ENCODE results near the gene CD70.
"Not testable (repeated sequence)": the region's sequence is repeated elsewhere in the genome, so short reads cannot be mapped to it uniquely, and the experiment has no call there.

Gene CD70, protein sequence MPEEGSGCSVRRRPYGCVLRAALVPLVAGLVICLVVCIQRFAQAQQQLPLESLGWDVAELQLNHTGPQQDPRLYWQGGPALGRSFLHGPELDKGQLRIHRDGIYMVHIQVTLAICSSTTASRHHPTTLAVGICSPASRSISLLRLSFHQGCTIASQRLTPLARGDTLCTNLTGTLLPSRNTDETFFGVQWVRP
- 2.9 to 4.1 reads per million in 2 donors for total RNA-seq

DNA sequence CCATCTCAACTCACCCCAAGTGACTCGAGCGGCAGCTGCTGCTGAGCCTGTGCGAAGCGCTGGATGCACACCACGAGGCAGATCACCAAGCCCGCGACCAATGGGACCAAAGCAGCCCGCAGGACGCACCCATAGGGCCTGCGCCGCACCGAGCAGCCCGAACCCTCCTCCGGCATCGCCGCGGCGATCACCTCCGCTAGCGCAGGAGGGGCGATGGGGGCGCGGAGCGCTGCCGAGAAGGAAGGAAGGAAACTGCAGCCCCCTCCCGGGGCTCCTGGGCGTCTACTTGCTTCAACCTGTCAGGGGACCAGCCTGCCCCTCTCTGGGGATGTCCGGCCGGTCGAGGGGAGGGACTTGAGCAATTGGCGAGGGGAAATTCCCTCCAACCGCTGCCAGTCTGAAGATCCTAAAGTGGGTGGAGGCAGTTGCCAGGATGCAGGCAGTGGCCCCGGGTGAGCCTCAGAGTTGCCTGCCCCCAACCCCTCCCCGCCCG is at the start of gene CD70:
TSS of gene CD70 (minus strand) at position 324 of the 493 bp plus-strand sequence. CDS start at position 176, 148 bp downstream.
- DNase-seq: peak; percentile 28

DNA sequence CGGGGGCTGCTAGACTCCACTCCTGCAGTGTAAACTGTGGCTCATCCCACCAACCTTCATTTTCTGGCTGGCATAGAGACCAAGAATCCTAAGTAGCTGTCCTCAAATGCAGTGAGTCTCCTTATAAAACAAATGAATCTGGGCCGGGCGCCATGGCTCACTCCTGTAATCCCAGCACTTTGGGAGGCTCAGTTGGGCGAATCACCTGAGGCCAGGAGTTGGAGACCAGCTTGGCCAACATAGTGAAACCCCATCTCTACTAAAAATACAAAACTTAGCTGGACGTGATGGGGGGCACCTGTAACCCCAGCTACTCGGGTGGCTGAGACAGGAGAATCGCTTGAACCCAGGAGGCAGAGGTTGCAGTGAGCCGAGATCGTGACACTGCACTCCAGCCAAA is 49.4 kb upstream of the CD70 start:
- not testable (repeated sequence) for DNase-seq

DNA sequence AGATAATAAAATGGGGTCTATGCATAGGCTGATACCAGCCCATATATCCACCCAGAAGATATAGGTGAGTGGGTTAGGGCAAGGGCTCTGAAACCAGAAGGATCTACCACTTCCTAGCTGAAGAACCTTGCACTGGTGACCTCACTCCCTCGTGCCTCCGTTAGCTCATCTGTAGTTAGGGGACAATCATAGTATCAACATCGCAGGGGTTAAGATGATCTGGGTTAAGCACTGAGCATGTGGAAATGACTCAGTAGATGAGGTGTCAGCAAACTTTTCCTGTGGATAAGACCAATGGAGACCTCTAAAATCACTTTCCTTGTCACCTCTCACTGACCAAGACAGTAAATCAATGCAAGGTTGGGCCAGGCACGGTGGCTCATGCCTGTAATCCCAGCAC is 48.5 kb upstream of the CD70 start:
- no peak for DNase-seq

DNA sequence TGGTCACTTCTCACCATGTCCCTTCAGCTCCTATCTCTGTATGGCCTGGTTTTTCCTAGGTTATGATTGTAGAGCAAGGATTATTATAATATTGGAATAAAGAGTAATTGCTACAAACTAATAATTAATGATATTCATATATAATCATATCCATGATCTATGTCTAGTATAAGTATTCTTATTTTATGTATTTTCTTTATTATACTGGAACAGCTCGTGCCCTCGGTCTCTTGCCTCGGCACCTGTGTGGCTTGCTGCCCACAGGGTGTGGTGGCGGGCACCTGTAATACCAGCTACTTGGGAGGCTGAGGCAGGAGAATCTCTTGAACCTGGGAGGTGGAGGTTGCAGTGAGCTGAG is 42.5 kb upstream of the CD70 start:
- not testable (repeated sequence) for DNase-seq

DNA sequence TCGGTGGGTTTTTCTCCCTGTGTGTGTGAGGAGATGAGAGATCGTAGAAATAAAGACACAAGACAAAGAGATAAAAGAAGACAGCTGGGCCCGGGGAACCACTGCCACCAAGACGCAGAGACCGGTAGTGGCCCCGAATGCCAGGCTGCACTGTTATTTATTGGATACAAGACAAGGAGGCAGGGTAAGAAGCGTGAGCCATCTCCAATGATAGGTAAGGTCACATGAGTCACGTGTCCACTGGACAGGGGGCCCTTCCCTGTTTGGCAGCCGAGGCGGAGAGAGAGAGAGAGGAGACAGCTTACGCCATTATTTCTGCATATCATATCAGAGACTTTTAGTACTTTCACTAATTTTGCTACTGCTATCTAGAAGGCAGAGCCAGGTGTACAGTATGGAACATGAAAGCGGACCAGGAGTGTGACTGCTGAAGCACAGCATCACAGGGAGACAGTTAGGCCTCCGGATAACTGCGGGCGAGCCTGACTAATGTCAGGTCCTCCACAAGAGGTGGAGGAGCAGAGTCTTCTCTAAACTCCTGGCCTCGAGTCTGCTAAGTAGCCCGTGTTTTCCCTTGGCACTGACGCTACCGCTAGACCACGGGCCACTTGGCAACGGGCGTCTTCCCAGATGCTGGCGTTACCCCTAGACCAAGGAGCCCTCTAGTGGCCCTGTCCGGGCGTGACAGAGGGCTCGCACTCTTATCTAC is 42.0 kb upstream of the CD70 start:
- DNase-seq: not testable (repeated sequence)

DNA sequence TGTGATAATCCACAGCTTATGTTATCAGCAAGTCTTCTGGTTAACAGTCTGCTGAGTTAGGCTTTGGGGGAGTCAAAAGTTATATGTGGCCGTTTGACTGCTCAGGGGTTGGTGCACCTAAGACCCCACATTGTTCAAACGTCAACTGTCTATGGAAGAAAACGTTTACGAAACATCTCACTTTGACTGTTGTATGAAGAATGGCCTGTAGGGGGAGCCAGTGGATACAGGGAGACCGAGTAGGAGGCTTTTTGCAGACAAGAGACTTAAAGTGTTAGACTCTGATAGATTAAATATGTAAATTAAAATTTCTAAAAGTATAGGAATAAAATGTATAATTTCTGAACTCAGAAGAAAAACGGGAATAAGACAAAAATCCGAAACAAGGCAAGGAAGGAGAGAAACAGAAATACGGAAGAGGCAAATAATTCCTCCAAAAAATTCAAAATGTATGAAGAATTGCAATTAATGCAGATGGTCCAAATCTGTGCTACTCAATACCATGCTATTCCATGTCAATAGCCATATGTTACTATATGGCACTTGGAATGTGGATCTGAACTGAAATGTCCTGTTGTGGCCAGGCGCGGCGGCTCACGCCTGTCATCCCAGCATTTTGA is 41.2 kb upstream of the CD70 start:
- DNase-seq: peak; percentile 79

DNA sequence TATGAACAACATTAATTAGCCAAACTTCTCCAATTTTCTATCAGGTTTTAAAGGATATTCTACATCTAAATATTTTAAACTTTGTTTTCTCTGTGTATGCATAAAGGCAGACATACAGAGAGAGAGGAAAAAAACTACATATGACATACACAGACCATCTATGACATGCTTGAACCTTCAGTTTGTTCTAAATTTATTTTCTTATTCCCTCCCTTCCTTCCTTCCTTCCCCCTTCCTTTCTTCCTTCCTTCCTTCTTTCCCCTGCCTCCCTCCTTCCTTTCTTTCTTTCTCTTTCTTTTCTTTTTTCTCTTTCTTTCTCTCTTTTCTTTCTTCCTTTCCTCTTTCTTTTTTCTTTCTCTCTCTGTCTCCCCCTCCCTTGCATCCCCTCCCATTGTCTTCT is 35.8 kb upstream of the CD70 start:
- no peak for DNase-seq

DNA sequence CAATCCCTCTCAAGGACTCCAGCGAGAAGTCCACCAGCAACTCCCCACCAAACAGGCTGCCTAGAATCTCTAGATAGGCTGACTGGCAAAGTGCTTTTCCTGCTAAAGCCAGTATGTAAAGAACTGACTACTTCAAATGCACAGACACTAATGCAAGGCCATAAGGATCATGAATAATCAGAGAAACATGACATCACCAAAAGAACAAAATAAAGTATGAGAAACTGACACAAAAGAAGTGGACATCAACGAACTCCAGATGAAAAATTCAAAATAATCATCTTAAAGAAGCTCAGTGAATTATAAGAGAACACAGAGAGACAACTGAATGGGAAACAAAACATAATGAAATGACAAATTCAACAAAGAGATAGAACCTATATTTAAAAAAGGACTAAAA is 26.4 kb upstream of the CD70 start:
- no peak for DNase-seq

DNA sequence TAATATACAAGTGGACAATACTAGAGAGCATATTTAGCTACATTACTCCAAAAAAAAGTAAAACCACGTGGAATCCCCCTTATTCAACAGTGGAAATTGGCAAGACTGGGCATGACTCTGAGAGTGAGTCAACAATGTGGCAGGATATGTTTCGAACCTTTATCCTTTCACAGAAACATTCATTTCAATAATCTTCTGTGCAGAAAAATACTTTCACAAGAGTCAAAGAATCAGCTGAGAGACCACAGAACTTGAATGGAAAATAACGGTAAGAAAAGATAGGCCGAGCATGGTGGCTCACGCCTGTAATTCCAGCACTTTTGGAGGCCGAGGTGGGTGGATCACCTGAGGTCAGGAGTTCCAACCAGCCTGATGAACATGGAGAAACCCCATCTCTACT is 25.1 kb upstream of the CD70 start:
- DNase-seq: no peak

DNA sequence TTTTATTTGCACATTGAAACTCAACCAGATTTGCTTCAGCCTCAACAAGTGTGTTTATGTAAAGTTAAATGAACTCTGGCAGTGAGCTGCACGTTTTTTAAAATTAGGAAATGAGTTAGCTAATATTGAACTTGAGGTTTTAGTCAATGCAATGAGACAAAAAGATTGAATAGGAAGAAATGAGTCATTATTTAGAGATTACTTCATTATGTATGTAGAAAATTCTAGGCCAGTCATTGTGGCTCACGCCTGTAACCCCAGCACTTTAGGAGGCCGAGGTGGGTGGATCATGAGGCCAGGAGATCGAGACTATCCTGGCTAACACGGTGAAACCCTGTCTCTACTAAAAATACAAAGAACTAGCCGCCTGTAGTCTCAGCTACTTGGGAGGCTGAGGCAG is 22.8 kb upstream of the CD70 start:
- DNase-seq: no peak

DNA sequence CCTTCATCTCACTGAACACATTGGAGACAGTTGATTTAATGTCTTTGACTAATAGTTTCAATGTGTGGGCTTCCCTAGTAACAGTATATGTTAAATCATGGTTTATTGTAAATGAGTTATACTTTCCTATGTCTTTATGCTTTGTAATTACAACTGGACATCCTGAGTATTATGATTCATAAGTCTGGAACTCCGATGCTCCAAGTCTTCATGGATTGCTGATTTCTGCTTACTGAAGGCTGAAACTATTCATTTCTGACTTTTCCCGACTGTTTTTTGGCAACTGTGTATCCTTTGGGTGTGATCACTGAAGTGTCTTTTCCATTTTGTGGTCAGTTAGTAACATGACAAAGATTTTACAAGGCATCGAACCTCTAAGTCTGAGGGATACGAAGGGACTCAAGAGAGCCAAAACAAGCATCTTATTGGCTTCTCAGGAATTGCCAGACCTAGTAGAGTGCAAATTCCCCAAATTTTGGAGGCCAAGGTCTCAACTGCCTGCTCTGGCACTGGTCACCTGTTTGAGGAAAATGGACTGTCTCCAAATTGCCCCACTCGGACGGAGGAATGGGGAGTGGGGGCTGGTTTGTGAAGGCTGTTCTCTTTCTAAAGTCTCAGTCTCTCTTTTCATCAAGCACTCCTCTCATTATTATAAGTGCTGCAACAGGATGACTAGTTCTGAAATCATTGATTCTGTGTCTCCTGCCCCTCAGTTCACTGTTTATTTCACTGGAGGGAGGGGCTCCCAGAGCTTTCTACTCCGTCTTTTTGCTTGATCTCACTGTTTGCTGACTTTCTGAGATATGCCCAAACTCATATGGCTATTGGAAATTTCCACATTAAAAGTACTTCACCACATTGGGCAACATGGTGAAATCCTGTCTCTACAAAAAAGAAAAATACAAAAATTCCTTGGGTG is 20.2 kb upstream of the CD70 start:
- no peak for DNase-seq

DNA sequence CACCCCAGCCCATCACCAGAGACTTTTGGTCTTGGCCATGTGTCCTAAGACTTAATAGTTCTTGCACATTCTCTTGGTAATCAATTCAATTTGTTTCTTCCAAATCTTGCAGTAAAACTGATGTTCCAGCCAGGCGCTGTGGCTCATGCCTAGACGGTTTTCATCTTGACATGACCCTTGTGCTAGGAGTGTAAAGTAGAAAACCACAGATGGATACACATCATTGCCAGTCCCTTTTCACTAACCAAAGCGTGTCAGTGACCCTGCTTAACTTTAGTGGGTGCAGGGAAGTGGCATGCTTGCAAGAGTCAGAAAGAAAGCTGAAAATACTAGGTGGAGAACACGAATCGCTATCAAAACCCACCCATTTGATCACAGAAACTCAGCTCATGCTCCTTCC is 18.0 kb upstream of the CD70 start:
- DNase-seq: no peak

DNA sequence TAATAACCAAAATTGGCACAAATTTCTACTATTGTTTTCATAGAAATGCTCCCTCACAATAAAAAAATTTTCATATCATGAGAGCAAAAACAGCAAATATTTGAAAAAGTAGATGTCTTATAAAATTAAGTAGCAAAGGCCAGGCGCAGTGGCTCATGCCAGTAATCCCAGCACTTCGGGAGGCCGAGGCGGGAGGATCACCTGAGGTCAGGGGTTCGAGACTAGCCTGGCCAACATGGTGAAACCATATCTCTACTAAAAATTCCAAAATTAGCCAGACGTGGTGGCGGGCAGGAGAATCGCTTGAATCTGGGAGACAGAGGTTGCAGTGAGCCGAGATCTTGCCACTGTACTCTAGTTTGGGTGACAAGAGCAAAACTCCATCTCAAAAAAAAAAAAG is 17.2 kb upstream of the CD70 start:
- not testable (repeated sequence) for DNase-seq

DNA sequence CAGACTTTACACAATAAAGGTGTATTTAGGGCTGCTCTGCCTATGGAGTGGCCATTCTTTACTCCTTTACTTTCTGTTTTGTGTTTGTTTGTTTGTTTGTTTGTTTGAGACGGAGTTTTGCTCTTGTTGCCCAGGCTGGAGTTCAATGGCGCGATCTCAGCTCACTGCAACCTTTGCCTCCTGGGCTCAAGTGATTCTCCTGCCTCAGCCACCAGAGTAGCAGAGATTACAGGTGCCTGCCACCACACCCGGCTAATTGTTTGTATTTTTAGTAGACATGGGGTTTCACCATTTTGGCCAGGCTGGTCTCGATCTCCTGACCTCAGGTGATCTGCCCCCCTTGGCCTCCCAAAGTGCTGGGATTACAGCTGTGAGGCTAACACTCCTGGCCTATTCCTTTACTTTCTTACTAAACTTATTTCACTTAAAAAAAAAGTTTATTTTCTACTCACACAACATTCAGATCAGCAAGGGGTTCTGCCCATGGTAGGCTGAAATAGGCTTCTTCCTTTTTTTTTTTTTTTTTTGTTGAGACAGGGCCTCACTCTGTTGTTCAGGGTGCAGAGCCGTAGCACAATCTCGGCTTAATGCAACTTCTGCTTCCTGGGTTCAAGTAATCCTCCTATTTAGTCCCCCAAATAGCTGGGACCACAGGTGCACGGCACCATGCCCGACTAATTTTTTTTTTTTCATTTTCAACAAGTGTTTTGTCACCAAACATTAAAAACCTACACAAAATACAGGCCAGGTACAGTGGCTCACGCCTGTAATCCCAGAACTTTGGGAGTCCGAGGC is 15.5 kb upstream of the CD70 start:
- DNase-seq: not testable (repeated sequence)

DNA sequence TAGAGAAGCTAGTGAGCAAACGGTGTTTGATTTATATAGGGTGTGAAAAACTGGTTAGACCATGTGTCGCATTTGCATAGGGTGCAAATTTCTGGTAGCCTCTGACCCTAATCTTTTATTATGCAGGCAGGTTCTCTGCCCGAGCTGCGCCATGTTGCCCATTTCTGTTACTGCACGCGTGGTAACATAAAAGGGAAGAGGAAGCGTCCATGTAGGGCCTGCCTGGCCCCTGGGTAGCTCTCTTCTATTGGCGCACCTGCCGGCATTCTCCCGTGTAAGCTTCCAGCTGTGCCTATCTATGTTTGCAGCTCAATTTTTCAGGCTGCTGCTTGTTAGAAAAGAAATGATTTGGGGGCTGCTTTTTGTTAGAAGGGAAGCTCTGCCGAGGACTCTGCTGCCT is 14.0 kb upstream of the CD70 start:
- DNase-seq: no peak

DNA sequence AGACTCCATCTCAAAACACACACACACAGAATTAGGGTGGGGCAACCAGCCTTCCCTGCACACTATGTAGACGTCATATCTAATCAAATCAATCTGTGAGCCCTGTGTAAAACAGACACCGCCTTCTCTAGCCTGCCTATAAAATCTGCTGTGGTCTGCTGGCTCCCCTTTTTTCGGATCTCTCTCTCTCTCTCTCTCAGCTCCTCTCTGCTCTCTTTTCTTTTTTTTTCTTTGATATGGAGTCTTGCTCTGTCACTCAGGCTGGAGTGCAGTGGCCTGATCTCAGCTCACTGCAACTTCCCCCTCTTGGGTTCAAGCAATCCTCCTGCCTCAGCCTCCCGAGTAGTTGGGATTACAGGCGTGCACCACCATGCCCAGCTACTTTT is 11.8 kb upstream of the CD70 start:
- DNase-seq: no peak

DNA sequence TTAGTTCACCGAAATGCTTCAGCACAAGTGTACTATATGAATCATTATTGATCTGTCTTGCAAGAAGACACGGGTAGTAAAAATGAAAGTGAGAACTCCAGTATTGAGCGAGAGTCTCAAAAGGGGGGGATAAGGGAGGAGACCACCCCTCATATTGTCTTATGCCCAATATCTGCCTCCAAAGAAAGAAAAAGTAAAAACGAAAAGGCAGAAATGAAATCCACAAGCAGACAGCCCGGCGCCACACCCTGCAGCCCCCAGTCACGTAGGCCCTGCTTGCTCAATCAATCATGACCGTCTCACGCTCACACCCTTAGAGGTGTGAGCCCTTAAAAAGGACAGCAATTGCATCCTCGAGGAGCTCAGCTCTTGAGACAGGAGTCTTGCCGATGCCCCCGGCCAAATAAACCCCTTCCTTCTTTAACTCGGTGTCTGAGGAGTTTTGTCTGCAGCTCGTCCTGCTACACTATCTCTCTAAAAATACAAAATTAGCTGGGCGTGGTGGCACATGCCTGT is 10.6 kb upstream of the CD70 start:
- DNase-seq: not testable (repeated sequence)

DNA sequence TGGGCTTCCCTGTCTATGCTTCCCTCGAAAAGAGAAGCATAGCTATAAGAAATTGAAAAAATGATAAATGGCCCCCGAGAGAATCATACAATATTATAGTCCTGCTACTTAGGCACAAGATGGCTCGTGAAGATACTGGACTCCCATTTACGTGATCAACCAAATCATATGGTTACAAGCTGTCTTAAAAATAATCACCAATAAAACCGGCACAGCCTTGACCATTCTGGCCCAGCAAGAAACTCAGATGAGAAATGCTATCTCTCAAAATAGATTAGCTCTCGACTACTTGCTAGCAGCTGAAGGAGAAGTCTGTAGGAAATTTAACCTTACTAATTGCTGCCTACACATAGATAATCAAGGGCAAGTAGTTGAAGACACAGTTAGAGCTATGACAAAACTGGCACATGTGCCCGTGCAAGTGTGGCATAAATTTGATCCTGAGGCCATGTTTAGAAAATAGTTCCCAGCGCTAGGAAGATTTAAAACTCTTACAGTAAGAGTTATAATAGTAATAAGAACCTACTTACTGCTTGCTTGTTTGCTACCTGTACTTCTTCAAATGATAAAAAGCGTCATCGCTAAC is 10.1 kb upstream of the CD70 start:
- not testable (repeated sequence) for DNase-seq

DNA sequence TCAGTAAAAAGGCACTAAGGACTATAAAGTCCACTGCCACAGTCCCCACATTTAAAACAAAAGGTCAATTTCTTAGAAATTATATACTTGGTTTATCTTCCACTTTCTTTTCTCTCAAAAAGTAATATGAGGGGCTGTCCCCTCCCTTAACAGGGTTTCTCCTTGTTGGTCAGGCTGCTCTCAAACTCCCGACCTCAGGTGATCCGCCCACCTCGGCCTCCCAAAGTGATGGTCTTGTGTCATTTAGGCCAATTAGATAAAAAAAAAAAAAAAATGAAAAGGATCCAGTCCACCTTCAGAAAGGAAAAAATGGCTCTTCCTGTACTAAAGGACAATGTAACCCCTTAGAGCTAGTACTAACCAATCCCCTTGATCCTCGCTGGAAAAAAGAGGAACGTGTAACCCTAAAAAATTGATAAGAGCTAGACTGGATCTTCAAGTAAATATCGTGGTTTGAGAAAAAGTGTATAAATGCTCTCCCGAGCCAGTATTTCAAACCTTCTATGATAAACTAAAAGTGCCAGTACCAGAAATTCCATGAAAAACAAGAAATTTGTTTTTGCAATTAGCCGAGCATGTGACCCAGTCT is 9.0 kb upstream of the CD70 start:
- no peak for DNase-seq

DNA sequence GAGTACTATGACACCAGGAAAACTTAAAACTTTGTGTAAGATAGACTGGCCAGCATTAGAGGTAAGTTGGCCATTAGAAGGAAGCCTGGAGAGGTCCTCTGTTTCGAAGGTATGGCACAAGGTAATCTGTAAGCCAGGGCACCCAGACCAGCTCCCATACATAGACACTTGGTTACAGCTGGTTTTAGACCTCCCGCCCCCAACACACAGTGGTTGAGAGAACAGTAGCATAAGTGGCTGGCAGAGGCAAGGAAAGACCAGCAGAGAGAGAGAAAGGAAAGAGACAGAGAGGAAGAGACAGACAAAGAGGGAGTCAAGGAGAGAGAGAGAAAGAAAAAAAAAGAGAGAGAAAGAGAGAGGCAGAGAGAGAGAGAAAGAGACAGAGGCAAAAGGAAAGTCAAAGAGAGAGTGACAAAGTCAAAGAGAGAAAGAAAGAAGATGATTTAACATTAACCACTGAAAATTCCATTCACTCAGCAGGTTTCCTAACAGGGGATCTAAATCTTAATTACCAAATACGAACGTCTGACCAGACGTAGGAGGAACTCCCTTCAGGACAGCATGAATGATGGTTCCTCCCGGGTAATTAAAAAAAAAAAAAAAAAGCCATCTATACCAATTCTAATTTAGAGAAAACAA is 7.4 kb upstream of the CD70 start:
- DNase-seq: not testable (repeated sequence)
